Measurements from ENCODE around the gene C5orf46. TPM values are rescaled to one million over a fixed set of nuclear protein-coding genes. Genes with fewer than 3 reads are reported as not detected.

Gene C5orf46
- polyA plus RNA-seq, 2 of the 4 experiments (the other 2 are of a cell fraction), result not detected

- Histone ChIP-seq H3K4me3 (no peak overlapping the region), H3K9me3 (no peaks in the 10 kb centered on the region), H3K4me1 (no peaks in the 10 kb centered on the region), H3K4me2 (no peak overlapping the region), H3K27ac (no peak overlapping the region)
- FAIRE-seq (no peak), DNase-seq (ENCODE audit: low read depth in 1 of 2, low spot score in 1 of 2) (no peak), ATAC-seq (no peak)
- 23% methylated on average over 3 of the region's 3 CpGs for WGBS (ENCODE audit: missing lambda C conversion rate)
- ChIA-PET POLR2A (no interaction called here), CTCF (interaction anchor here (1.2 kb wide), 1 partner anchor 35 kb away, joined by 3 read pairs; no protein-coding TSS in a partner anchor)
- TF ChIP-seq HOXA7 (CRISPR knock-in tag; IDR thresholded peaks at IDR 0.05), result no peak
Measured at GRCh38 chr5:147892696-147893296, 13.5 kb downstream of the C5orf46 start.

- no peaks in the 10 kb centered on the region for H3K9me3 ChIP-seq
- POLR2A ChIA-PET, result no interaction called here
- TF ChIP-seq HMGXB4 (CRISPR knock-in tag; IDR thresholded peaks at IDR 0.05; ENCODE audit: borderline replicate concordance) (no peak), CTCF (IDR thresholded peaks at IDR 0.05) (no peak), GATA3 (IDR thresholded peaks at IDR 0.05; ENCODE audit: borderline replicate concordance) (no peak), HEYL (CRISPR knock-in tag; IDR thresholded peaks at IDR 0.05) (no peak), SREBF2 (IDR thresholded peaks at IDR 0.05) (no peak), MYC (IDR thresholded peaks at IDR 0.05; ENCODE audit: borderline replicate concordance, low read length) (no peak)
- H3K4me2 ChIP-seq, result no peak overlapping the region
- no peak for DNase-seq (ENCODE audit: low read depth in 1 of 2, low spot score in 1 of 2)
- no peaks in the 10 kb centered on the region for H3K4me1 ChIP-seq
- ATAC-seq, result no peak
- FAIRE-seq, result no peak
- no peak overlapping the region for H3K4me3 ChIP-seq
- CTCF ChIA-PET, result interaction anchor here (0.7 to 5.2 kb wide), 7 partner anchors 8 to 232 kb away, joined by 3 to 35 read pairs (median 3); no protein-coding TSS in a partner anchor
- WGBS (ENCODE audit: missing lambda C conversion rate), result 2% methylated on average over 2 of the region's 2 CpGs
- no peak overlapping the region for H3K27ac ChIP-seq
Measured at GRCh38 chr5:147887930-147888329, 18.4 kb downstream of the C5orf46 start.

- no peak overlapping the region for H3K4me2 ChIP-seq
- no peaks in the 10 kb centered on the region for H3K9me3 ChIP-seq
- ChIA-PET CTCF (interaction anchor here (0.6 to 5.2 kb wide), 10 partner anchors 9 to 844 kb away, joined by 3 to 35 read pairs (median 3); no protein-coding TSS in a partner anchor), POLR2A (no interaction called here)
- peak; percentile 54 for TF ChIP-seq CTCF (IDR thresholded peaks at IDR 0.05)
- TF ChIP-seq SMC3 (IDR thresholded peaks at IDR 0.05), result peak; percentile 50
- TF ChIP-seq RAD21 (conservative IDR thresholded peaks at IDR 0.05 in 1 of 2, IDR thresholded peaks at IDR 0.05 in 1 of 2), result peak; percentile 43 to 52; a peak in 4 of 5 replicates
- TF ChIP-seq HEYL (CRISPR knock-in tag; IDR thresholded peaks at IDR 0.05), result no peak
- no peak for TF ChIP-seq USF2 (IDR thresholded peaks at IDR 0.05)
- TF ChIP-seq NFE2L2 (conservative IDR thresholded peaks at IDR 0.05; ENCODE audit: low read length), result no peak
- peak; percentile 5 to 32 for DNase-seq (ENCODE audit: low read depth in 1 of 2, low spot score in 1 of 2)
- 1% methylated on average over 3 of the region's 3 CpGs for WGBS (ENCODE audit: missing lambda C conversion rate)
- no peaks in the 10 kb centered on the region for H3K4me1 ChIP-seq
- FAIRE-seq, result no peak
- no peak overlapping the region for H3K27ac ChIP-seq
- H3K4me3 ChIP-seq, result no peak overlapping the region
- ATAC-seq, result peak in 1 of 2 experiments; percentile 66; a peak in 3 of 6 replicates
Measured at GRCh38 chr5:147887026-147887627, 19.2 kb downstream of the C5orf46 start.

All from A549 (cell line).